Left lung (tissue), 10 donors: ENCODE data around the gene SLC32A1. TPM values are rescaled to one million over a fixed set of nuclear protein-coding genes. Genes with fewer than 3 reads are reported as not detected.

Source experiments
- ATAC-seq: fragments of 200-7000 bp; cut with Tn5 transposase; one replicate; pipeline ENCODE4 v1.9.1; 2020; ENCODE audit warnings: moderate library complexity
- DNase-seq, 4 donors: peaks; one replicate each; pipeline ENCODE4 v3.0.0-alpha.2; 2013 to 2020
- H3K27ac ChIP-seq, 2 donors: fragments of 200-600 bp; sonication (generic) in 1 of 2; one replicate each; pipeline versions ENCODE4 v1.5.0 to v1.8.0; 2020 to 2021
- H3K27me3 ChIP-seq, 2 donors: fragments of 200-600 bp; sonication (generic) in 1 of 2; one replicate each; pipeline versions ENCODE4 v1.5.0 to v1.8.0; 2020 to 2021
- H3K36me3 ChIP-seq, 2 donors: fragments of 200-600 bp; sonication (generic) in 1 of 2; one replicate each; pipeline versions ENCODE4 v1.5.0 to v1.8.0; 2020 to 2021
- H3K4me1 ChIP-seq, 2 donors: fragments of 200-600 bp; one replicate each; pipeline ENCODE4 v1.8.0; 2021
- H3K4me3 ChIP-seq, 2 donors: fragments of 200-600 bp; sonication (generic) in 1 of 2; one replicate each; pipeline versions ENCODE4 v1.5.0 to v1.8.0; 2020 to 2021; ENCODE audit warnings: mild to moderate bottlenecking in 1 of 2
- H3K9me3 ChIP-seq, 2 donors: fragments of 200-600 bp; sonication (generic) in 1 of 2; one replicate each; pipeline versions ENCODE4 v1.5.0 to v1.8.0; 2020 to 2021
- intact Hi-C, 2 donors: fragments of 100-400 bp; cut with DNase I; formaldehyde crosslinking; loops; one replicate each; pipeline versions ENCODE4 v1.11.2 to v1.14.2; 2022
- polyA plus RNA-seq, 6 donors: library from polyadenylated mRNA; unstranded; fragments of 120-200 nt; gene quantifications; one replicate each; pipeline ENCODE4 v1.2.1, GENCODE V29; 2013; ENCODE audit not compliant: insufficient read length in 6 of 6
- total RNA-seq, 2 donors: library from RNA; stranded (reverse); fragmentation: NEBNext Ultra II Directional; extraction: Animal tissue kit (Norgen Biotek cat#: 25700); gene quantifications; one replicate each; pipeline ENCODE4 v1.2.1, GENCODE V29; 2021
- TF ChIP-seq, protein P1 (sequence below), 2 donors: fragments of 200-600 bp; sonication (generic) in 1 of 2; IDR thresholded peaks; one replicate each; pipeline versions ENCODE4 v1.5.0 to v1.8.0; 2021; ENCODE audit warnings: antibody characterized with exemption in 2 of 2
- donor health status: DM: no; HTN: yes; CAD: no.
- donor health status: DM: no; HTN: no; CAD: no.

SLC32A1 gene
- total and polyA plus RNA-seq, 8 donors = not detected

DNA sequence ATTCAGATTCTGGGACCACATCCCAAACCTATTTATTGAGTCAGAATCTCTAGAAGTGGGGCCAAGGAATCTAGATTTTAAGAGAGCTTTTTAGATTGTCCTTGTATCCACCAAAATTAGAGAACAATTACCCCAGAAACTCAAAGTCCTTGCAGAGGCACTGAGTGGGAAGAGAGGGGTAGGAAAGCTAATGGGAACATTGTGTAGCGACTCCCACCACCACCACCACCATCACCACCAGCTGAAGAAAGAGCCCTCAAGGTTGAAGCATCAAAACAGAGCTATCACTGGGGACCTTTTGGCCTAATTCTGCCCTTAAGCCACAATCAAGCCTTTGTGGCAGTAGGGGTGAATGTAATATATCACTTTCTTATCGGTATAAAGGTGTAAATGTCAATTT lies 39.0 kb upstream of the SLC32A1 start:
- peaks cover 0 to 81% of the 10 kb centered on the region in 2 donors for H3K27me3 ChIP-seq
- no peak overlapping the region for H3K4me3 ChIP-seq
- H3K9me3 ChIP-seq = no peaks in the 10 kb centered on the region
- H3K36me3 ChIP-seq = no peaks in the 10 kb centered on the region
- intact Hi-C loops = no loop called here
- no peak overlapping the region for H3K27ac ChIP-seq
- TF ChIP-seq, protein P1, sequence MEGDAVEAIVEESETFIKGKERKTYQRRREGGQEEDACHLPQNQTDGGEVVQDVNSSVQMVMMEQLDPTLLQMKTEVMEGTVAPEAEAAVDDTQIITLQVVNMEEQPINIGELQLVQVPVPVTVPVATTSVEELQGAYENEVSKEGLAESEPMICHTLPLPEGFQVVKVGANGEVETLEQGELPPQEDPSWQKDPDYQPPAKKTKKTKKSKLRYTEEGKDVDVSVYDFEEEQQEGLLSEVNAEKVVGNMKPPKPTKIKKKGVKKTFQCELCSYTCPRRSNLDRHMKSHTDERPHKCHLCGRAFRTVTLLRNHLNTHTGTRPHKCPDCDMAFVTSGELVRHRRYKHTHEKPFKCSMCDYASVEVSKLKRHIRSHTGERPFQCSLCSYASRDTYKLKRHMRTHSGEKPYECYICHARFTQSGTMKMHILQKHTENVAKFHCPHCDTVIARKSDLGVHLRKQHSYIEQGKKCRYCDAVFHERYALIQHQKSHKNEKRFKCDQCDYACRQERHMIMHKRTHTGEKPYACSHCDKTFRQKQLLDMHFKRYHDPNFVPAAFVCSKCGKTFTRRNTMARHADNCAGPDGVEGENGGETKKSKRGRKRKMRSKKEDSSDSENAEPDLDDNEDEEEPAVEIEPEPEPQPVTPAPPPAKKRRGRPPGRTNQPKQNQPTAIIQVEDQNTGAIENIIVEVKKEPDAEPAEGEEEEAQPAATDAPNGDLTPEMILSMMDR (IDR thresholded peaks at IDR 0.05) = no peak
- no peak for ATAC-seq
- DNase-seq = no peak
- H3K4me1 ChIP-seq = no peaks in the 10 kb centered on the region

DNA sequence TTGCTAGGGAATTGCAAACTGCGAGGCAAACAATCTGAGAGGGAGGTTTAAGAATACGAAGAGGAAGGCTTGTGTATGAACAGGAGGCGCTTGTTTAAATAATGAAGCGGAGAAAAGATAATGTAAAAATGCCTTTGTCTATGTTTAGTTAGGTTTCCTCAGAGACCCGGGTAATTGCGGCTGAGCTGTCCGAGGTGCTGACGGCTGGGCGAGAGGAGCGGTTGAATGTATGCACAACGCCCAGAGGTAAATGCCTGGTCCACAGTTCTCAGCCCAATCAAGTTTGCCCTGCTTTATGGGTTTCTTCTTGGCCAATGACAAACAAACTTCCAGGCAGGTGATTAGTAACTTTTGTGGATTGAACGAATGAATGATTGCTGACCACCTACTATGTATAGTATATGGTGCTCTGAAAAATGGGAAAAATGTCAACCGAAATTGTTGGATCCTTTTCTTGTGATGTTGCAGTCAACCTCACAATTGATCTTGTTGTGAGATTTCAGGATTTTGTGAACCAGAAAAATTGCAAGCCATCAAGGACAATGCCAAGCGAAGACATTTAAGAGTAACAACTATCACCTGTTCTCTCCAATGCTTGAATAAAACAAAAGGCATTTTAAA lies 38.3 kb upstream of the SLC32A1 start:
- intact Hi-C loops = no loop called here
- Histone ChIP-seq H3K27me3 (peaks cover 0 to 85% of the 10 kb centered on the region in 2 donors), H3K27ac (no peak overlapping the region), H3K4me1 (no peaks in the 10 kb centered on the region), H3K9me3 (no peaks in the 10 kb centered on the region), H3K4me3 (no peak overlapping the region), H3K36me3 (no peaks in the 10 kb centered on the region)
- ATAC-seq (peak; percentile 70), DNase-seq (peak in 3 of 4 donors; percentile 46 to 70 (median 57))
- TF ChIP-seq, protein P1 (IDR thresholded peaks at IDR 0.05) = no peak

DNA sequence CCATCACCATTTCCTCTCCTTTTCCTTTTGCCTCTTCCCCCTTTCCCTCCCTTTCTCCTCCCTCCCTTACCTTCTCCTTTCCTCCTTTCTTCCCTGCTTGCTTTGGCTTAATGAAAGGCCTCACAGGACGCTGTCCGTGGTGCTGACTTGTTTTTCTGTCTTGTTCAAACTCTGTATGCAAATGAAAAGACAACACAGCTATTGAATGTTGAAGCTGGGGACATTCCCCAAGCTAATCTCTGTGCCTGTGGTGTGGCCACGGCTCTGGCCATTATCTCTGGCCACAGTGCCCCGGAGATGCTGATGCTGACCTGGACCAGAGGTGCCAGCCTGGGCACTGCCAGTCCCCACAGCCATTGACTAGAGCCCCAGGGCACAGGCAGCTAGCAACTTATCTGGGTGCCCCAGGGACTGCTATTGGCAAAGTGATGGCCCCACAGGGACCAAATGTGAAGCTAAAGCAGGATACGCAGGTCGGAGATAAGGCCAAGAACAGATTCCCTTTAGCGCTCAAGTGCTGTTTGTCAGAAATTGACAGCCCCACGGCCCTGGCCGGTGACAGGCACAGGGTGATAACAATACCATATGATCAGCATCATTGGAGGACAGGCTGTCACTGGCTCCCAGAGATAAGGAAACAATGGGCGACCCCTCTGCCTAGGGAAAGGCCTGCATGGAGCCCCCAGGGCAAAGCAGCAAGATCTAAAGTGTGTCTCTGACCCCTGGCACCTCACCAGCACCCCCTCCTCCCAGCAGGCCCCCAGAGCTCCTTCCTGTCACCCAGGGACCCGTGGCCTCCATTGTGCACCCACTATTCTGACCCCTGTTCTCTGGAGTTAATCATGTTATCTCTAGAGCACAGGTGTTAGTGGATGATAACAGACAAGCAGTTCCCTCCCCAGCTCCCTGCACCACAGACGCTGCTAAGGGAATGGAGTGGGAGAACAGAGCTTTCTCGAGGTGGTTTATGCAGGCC lies 31.6 kb upstream of the SLC32A1 start:
- Histone ChIP-seq H3K4me3 (no peak overlapping the region), H3K36me3 (no peaks in the 10 kb centered on the region)
- TF ChIP-seq, protein P1 (IDR thresholded peaks at IDR 0.05) = no peak

DNA sequence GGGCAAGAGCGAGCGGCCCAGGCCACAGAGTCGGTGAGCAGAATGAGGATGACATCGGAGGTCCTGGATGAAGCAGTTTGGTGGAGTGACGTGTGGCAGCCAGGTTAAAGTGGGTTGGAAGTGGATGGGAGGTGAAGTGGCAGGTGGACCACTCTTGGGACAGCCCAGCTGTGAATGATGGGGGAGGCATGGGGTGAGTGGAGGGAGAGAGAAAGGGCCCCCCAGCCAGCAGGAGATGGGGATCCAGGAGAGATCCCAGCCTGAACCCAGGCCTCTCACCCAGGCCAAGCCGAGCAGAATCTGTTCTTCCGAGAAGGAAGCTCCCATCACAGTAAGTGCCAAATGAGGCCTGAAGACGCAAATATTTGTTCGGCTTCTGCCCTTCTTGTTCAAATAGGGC lies 27.0 kb upstream of the SLC32A1 start:
- intact Hi-C loops = no loop called here
- Histone ChIP-seq H3K27ac (no peak overlapping the region), H3K36me3 (no peaks in the 10 kb centered on the region), H3K4me3 (no peak overlapping the region), H3K27me3 (peaks cover 0 to 52% of the 10 kb centered on the region in 2 donors), H3K9me3 (no peaks in the 10 kb centered on the region), H3K4me1 (no peaks in the 10 kb centered on the region)
- no peak for DNase-seq
- ATAC-seq = no peak
- TF ChIP-seq, protein P1 (IDR thresholded peaks at IDR 0.05) = no peak

More for the DNA sequence above, 31.6 kb upstream of the SLC32A1 start:
- Histone ChIP-seq H3K9me3 (no peaks in the 10 kb centered on the region), H3K4me1 (no peaks in the 10 kb centered on the region), H3K27me3 (peaks cover 0 to 51% of the 10 kb centered on the region in 2 donors), H3K27ac (no peak overlapping the region)
- intact Hi-C loops = no loop called here
- peak in 2 of 4 donors; percentile 48 to 77 for DNase-seq
- ATAC-seq = peak; percentile 73

DNA sequence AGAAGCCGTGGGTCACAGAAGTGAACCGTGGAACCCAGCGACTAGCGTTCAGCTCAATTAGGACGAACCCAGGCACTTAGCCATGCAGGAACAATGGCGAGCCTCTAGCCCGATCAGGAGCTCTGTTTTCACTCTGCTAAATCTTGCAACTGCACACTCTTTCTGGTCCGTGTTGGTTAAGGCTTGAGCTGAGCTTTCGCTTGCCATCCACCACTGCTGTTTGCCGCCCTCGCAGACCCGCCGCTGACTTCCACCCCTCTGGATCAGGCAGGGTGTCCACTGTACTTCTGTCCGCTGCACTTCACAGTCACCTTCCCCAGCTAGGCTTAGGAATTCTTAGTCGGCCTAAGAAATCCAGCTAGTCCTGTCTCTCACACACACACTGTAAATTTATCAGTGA lies 25.7 kb upstream of the SLC32A1 start:
- H3K27me3 ChIP-seq = peaks cover 0 to 65% of the 10 kb centered on the region in 2 donors
- no peaks in the 10 kb centered on the region for H3K9me3 ChIP-seq
- H3K4me1 ChIP-seq = no peaks in the 10 kb centered on the region
- H3K27ac ChIP-seq = no peak overlapping the region
- no peaks in the 10 kb centered on the region for H3K36me3 ChIP-seq
- DNase-seq (no peak), ATAC-seq (no peak)
- TF ChIP-seq, protein P1 (IDR thresholded peaks at IDR 0.05) = no peak
- intact Hi-C loops = no loop called here
- H3K4me3 ChIP-seq = no peak overlapping the region
